Measurements from ENCODE around the gene TAOK3.

The TAOK3 gene

DNA sequence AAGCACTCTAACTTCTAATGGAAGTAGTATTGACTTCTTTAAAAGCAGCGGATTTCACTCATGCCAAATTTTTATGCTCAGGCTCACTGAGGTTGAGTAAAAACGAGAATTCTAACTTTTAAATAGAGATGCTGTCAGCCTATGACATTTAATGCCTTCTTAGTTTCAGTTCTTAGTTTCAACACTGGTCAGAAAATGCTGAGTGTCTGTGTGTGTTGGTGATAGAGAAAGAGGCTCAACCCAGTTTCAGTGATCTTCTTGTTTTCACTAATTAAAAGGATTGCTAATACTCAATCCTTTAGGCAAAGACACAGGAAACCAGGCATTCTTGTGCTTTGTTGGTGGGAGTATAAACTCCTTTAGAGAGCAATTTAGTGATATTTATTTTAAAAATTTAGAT is 205.8 kb downstream of the TAOK3 start:
- no peak overlapping the region for H3K27ac ChIP-seq (ENCODE audit: low read depth, low read length)
- peaks cover 32% of the 10 kb centered on the region; the same call in 1 of the 2 replicates for H3K36me3 ChIP-seq (ENCODE audit: low read length)
- H3K4me2 ChIP-seq (ENCODE audit: low read depth, low read length, poor library complexity, severe bottlenecking), result no peak overlapping the region

GRCh38 chr12:118164798-118165486 is 207.8 kb downstream of the TAOK3 start:
- no peak for TF ChIP-seq EZH2phosphoT487 (conservative IDR thresholded peaks at IDR 0.05; ENCODE audit: low read length)
- TF ChIP-seq, protein P1, sequence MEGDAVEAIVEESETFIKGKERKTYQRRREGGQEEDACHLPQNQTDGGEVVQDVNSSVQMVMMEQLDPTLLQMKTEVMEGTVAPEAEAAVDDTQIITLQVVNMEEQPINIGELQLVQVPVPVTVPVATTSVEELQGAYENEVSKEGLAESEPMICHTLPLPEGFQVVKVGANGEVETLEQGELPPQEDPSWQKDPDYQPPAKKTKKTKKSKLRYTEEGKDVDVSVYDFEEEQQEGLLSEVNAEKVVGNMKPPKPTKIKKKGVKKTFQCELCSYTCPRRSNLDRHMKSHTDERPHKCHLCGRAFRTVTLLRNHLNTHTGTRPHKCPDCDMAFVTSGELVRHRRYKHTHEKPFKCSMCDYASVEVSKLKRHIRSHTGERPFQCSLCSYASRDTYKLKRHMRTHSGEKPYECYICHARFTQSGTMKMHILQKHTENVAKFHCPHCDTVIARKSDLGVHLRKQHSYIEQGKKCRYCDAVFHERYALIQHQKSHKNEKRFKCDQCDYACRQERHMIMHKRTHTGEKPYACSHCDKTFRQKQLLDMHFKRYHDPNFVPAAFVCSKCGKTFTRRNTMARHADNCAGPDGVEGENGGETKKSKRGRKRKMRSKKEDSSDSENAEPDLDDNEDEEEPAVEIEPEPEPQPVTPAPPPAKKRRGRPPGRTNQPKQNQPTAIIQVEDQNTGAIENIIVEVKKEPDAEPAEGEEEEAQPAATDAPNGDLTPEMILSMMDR (IDR thresholded peaks at IDR 0.05; ENCODE audit: insufficient read depth, low read length, poor library complexity, severe bottlenecking), result no peak

More for the DNA sequence above, 205.8 kb downstream of the TAOK3 start:
- Histone ChIP-seq H3K79me2 (ENCODE audit: insufficient read depth, low read length) (no peaks in the 10 kb centered on the region), H2AFZ (ENCODE audit: low read depth, low read length, severe bottlenecking) (no peak overlapping the region), H3K4me3 (ENCODE audit: insufficient read depth, low read length, poor library complexity, severe bottlenecking) (no peak overlapping the region), H4K20me1 (ENCODE audit: low read depth, low read length) (no peaks in the 10 kb centered on the region), H3K9me2 (replicated peaks; ENCODE audit: insufficient read depth, low read length) (no peaks in the 10 kb centered on the region), H3F3A (ENCODE audit: insufficient read depth) (peaks cover 3% of the 10 kb centered on the region; the same call in 1 of the 2 replicates), H3K27me3 (ENCODE audit: low read length) (no peaks in the 10 kb centered on the region), H3K9me3 (ENCODE audit: insufficient read depth, low read length) (no peaks in the 10 kb centered on the region), H3K9ac (ENCODE audit: low read length) (no peak overlapping the region)
- TF ChIP-seq, protein P1 (IDR thresholded peaks at IDR 0.05; ENCODE audit: insufficient read depth, low read length, poor library complexity, severe bottlenecking), result no peak
- TF ChIP-seq EZH2phosphoT487 (conservative IDR thresholded peaks at IDR 0.05; ENCODE audit: low read length), result no peak

DNA sequence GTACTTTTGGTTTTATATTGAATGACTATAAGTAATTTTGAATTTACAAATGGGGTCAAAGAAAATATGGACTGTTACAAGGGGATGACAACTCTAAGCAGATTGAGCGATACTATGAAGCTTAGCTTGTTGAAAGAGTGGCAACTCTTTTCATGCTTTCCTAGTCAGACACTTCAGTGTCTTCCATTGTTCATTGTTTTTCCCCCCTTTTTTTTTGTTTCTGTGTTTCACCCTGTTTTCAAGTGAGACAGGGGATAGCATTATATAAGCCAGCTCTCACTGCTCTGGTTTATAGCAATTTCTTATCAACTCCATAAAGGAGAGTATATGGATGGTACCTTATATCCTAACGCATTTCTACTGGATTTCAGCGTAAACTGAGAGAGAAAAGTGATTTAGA is 212.2 kb downstream of the TAOK3 start:
- Histone ChIP-seq H2AFZ (ENCODE audit: low read depth, low read length, severe bottlenecking) (no peak overlapping the region), H3K36me3 (ENCODE audit: low read length) (peaks cover 22% of the 10 kb centered on the region; the same call in 1 of the 2 replicates), H3F3A (ENCODE audit: insufficient read depth) (no peaks in the 10 kb centered on the region), H3K79me2 (ENCODE audit: insufficient read depth, low read length) (no peaks in the 10 kb centered on the region), H3K9me2 (replicated peaks; ENCODE audit: insufficient read depth, low read length) (no peaks in the 10 kb centered on the region), H3K9ac (ENCODE audit: low read length) (no peak overlapping the region), H3K9me3 (ENCODE audit: insufficient read depth, low read length) (no peaks in the 10 kb centered on the region), H3K4me2 (ENCODE audit: low read depth, low read length, poor library complexity, severe bottlenecking) (no peak overlapping the region), H3K4me3 (ENCODE audit: insufficient read depth, low read length, poor library complexity, severe bottlenecking) (no peak overlapping the region), H4K20me1 (ENCODE audit: low read depth, low read length) (no peaks in the 10 kb centered on the region), H3K27me3 (ENCODE audit: low read length) (no peaks in the 10 kb centered on the region), H3K27ac (ENCODE audit: low read depth, low read length) (no peak overlapping the region)
- TF ChIP-seq EZH2phosphoT487 (conservative IDR thresholded peaks at IDR 0.05; ENCODE audit: low read length), result no peak
- TF ChIP-seq, protein P1 (IDR thresholded peaks at IDR 0.05; ENCODE audit: insufficient read depth, low read length, poor library complexity, severe bottlenecking), result no peak

More at GRCh38 chr12:118164798-118165486, 207.8 kb downstream of the TAOK3 start:
- H3K79me2 ChIP-seq (ENCODE audit: insufficient read depth, low read length), result no peaks in the 10 kb centered on the region
- H3K4me2 ChIP-seq (ENCODE audit: low read depth, low read length, poor library complexity, severe bottlenecking), result no peak overlapping the region
- H3K9ac ChIP-seq (ENCODE audit: low read length), result no peak overlapping the region
- no peak overlapping the region for H2AFZ ChIP-seq (ENCODE audit: low read depth, low read length, severe bottlenecking)
- no peaks in the 10 kb centered on the region for H3K9me3 ChIP-seq (ENCODE audit: insufficient read depth, low read length)
- no peaks in the 10 kb centered on the region for H3K9me2 ChIP-seq (replicated peaks; ENCODE audit: insufficient read depth, low read length)
- H4K20me1 ChIP-seq (ENCODE audit: low read depth, low read length), result no peaks in the 10 kb centered on the region
- peaks cover 38% of the 10 kb centered on the region; the same call in 1 of the 2 replicates for H3K36me3 ChIP-seq (ENCODE audit: low read length)
- no peak overlapping the region for H3K27ac ChIP-seq (ENCODE audit: low read depth, low read length)
- peaks cover 3% of the 10 kb centered on the region; the same call in 1 of the 2 replicates for H3F3A ChIP-seq (ENCODE audit: insufficient read depth)
- H3K27me3 ChIP-seq (ENCODE audit: low read length), result no peaks in the 10 kb centered on the region
- H3K4me3 ChIP-seq (ENCODE audit: insufficient read depth, low read length, poor library complexity, severe bottlenecking), result no peak overlapping the region

Measured in SU-DHL-6 (cell line).